ENCODE results near the gene L3MBTL2. TPM values are rescaled to one million over a fixed set of nuclear protein-coding genes. Genes with fewer than 3 reads are reported as not detected.

Gene L3MBTL2
- total RNA-seq, 1 donor from 2014 or later = 20.9 TPM

GRCh38 chr22:41181349-41182241 is 23.5 kb upstream of the L3MBTL2 start:
- peaks cover 3% of the 10 kb centered on the region for H3K27me3 Mint-ChIP-seq (ENCODE audit: unreplicated experiment)
- peaks cover 15% of the 10 kb centered on the region for H3K9me3 Mint-ChIP-seq (ENCODE audit: unreplicated experiment)
- H3K4me3 Mint-ChIP-seq (ENCODE audit: unreplicated experiment) = no peak overlapping the region
- DNase-seq = no peak
- H3K27ac Mint-ChIP-seq (ENCODE audit: unreplicated experiment) = no peak overlapping the region
- H3K4me1 Mint-ChIP-seq (ENCODE audit: low read depth, unreplicated experiment) = peaks cover 2% of the 10 kb centered on the region
- no peaks in the 10 kb centered on the region for H3K36me3 Mint-ChIP-seq (ENCODE audit: unreplicated experiment)
- TF ChIP-seq CTCF (IDR thresholded peaks at IDR 0.05; ENCODE audit: partially characterized antibody, unreplicated experiment) = no peak

- Mint-ChIP-seq H3K36me3 (ENCODE audit: unreplicated experiment) (no peaks in the 10 kb centered on the region), H3K4me3 (ENCODE audit: unreplicated experiment) (no peak overlapping the region), H3K27ac (ENCODE audit: unreplicated experiment) (no peak overlapping the region), H3K4me1 (ENCODE audit: low read depth, unreplicated experiment) (peaks cover 1% of the 10 kb centered on the region), H3K27me3 (ENCODE audit: unreplicated experiment) (no peaks in the 10 kb centered on the region), H3K9me3 (ENCODE audit: unreplicated experiment) (peaks cover 5% of the 10 kb centered on the region)
- no peak for DNase-seq
- no peak for TF ChIP-seq CTCF (IDR thresholded peaks at IDR 0.05; ENCODE audit: partially characterized antibody, unreplicated experiment)
Observed at GRCh38 chr22:41184679-41185078, 20.4 kb upstream of the L3MBTL2 start.

GRCh38 chr22:41191467-41191866 is 13.6 kb upstream of the L3MBTL2 start:
- Mint-ChIP-seq H3K36me3 (ENCODE audit: unreplicated experiment) (no peaks in the 10 kb centered on the region), H3K9me3 (ENCODE audit: unreplicated experiment) (peaks cover 2% of the 10 kb centered on the region), H3K4me3 (ENCODE audit: unreplicated experiment) (no peak overlapping the region), H3K27me3 (ENCODE audit: unreplicated experiment) (no peaks in the 10 kb centered on the region), H3K27ac (ENCODE audit: unreplicated experiment) (no peak overlapping the region), H3K4me1 (ENCODE audit: low read depth, unreplicated experiment) (no peaks in the 10 kb centered on the region)
- TF ChIP-seq CTCF (IDR thresholded peaks at IDR 0.05; ENCODE audit: partially characterized antibody, unreplicated experiment) = no peak
- DNase-seq = no peak

- Mint-ChIP-seq H3K4me3 (ENCODE audit: unreplicated experiment) (no peak overlapping the region), H3K36me3 (ENCODE audit: unreplicated experiment) (no peaks in the 10 kb centered on the region), H3K27me3 (ENCODE audit: unreplicated experiment) (peaks cover 3% of the 10 kb centered on the region), H3K9me3 (ENCODE audit: unreplicated experiment) (peaks cover 2% of the 10 kb centered on the region), H3K27ac (ENCODE audit: unreplicated experiment) (no peak overlapping the region), H3K4me1 (ENCODE audit: low read depth, unreplicated experiment) (no peaks in the 10 kb centered on the region)
- no peak for TF ChIP-seq CTCF (IDR thresholded peaks at IDR 0.05; ENCODE audit: partially characterized antibody, unreplicated experiment)
- no peak for DNase-seq
Observed at GRCh38 chr22:41193829-41194228, 11.3 kb upstream of the L3MBTL2 start.
